Suprapubic skin (tissue), 3 donors: ENCODE results near the gene HSPA1A.

Experiments used
- CTCF ChIP-seq, 2 donors: fragments of 200-600 bp in 1 of 2; fragments of 450-650 bp in 1 of 2; sonication (generic) in 1 of 2; IDR thresholded peaks; one replicate each; pipeline ENCODE4 v1.5.1; 2016 to 2019; ENCODE audit warnings: antibody characterized with exemption in 2 of 2, mild to moderate bottlenecking in 1 of 2, moderate library complexity in 1 of 2
- POLR2A ChIP-seq, 2 donors: fragments of 450-650 bp; IDR thresholded peaks; one replicate each; pipeline ENCODE4 v1.6.1; 2017; ENCODE audit warnings: antibody characterized with exemption in 2 of 2, mild to moderate bottlenecking in 2 of 2, moderate library complexity in 2 of 2

GRCh38 chr6:31821301-31822035 is 6.1 kb downstream of the HSPA1A start:
- no peak for TF ChIP-seq CTCF (IDR thresholded peaks at IDR 0.05)
- no peak for TF ChIP-seq POLR2A (IDR thresholded peaks at IDR 0.05)
